ENCODE measurements around the gene BRCA1. TPM values are rescaled to one million over a fixed set of nuclear protein-coding genes. Genes with fewer than 3 reads are reported as not detected.
"Not testable (repeated sequence)": the region's sequence is repeated elsewhere in the genome, so short reads cannot be mapped to it uniquely, and the experiment has no call there.

Gene BRCA1
- total RNA-seq, 1 donor from 2014 or later = 17.2 TPM

DNA sequence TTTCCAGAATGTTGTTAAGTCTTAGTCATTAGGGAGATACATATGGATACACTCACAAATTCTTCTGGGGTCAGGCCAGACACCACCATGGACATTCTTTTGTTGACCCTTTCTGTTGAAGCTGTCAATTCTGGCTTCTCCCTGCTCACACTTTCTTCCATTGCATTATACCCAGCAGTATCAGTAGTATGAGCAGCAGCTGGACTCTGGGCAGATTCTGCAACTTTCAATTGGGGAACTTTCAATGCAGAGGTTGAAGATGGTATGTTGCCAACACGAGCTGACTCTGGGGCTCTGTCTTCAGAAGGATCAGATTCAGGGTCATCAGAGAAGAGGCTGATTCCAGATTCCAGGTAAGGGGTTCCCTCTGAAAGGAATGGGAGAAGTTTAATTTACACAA lies 54.3 kb downstream of the BRCA1 start:
- H3K9ac ChIP-seq (ENCODE audit: low read depth in 1 of 3, low read length in 3 of 3) = no peak overlapping the region
- no peaks in the 10 kb centered on the region for H3K4me1 ChIP-seq (ENCODE audit: control insufficient read depth in 3 of 3, insufficient read depth in 3 of 3, low read length in 3 of 3)
- peaks cover 2 to 11% (median 7%) of the 10 kb centered on the region in 3 donors for H3K36me3 ChIP-seq (ENCODE audit: control insufficient read depth in 3 of 3, insufficient read depth in 3 of 3, low read length in 3 of 3)
- no peaks in the 10 kb centered on the region for H3K9me3 ChIP-seq (ENCODE audit: control insufficient read depth in 3 of 3, low read length in 3 of 3)
- H3K27me3 ChIP-seq (ENCODE audit: control insufficient read depth in 3 of 3, insufficient read depth in 3 of 3, low read length in 3 of 3) = no peaks in the 10 kb centered on the region
- H3K27ac ChIP-seq (ENCODE audit: low read depth, low read length) = no peak overlapping the region
- no peak overlapping the region for H3K4me3 ChIP-seq (ENCODE audit: low read length in 3 of 3)

DNA sequence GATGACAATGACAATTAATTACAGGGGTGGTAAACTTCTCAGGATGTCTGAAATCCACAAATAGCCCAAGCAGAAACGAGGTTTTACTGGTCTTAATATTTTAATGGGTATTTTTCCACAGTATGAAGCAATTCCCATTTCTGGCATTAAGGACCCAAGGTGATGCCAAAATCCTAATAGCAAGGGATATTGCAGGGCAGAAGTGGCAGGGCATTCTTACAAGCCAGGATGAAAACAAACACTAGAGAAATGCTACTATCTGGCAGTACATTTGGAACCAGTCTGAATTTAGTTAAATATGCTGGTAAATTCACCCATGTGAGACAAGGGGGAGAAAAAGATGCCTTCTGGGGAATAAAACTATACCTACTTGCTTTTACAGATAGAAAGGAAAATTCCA lies 54.9 kb downstream of the BRCA1 start:
- Histone ChIP-seq H3K4me1 (ENCODE audit: control insufficient read depth in 3 of 3, insufficient read depth in 3 of 3, low read length in 3 of 3) (no peaks in the 10 kb centered on the region), H3K27ac (ENCODE audit: low read depth, low read length) (no peak overlapping the region), H3K4me3 (ENCODE audit: low read length in 3 of 3) (no peak overlapping the region), H3K27me3 (ENCODE audit: control insufficient read depth in 3 of 3, insufficient read depth in 3 of 3, low read length in 3 of 3) (no peaks in the 10 kb centered on the region), H3K36me3 (ENCODE audit: control insufficient read depth in 3 of 3, insufficient read depth in 3 of 3, low read length in 3 of 3) (peaks cover 2 to 15% (median 7%) of the 10 kb centered on the region in 3 donors), H3K9me3 (ENCODE audit: control insufficient read depth in 3 of 3, low read length in 3 of 3) (no peaks in the 10 kb centered on the region), H3K9ac (ENCODE audit: low read depth in 1 of 3, low read length in 3 of 3) (no peak overlapping the region)

DNA sequence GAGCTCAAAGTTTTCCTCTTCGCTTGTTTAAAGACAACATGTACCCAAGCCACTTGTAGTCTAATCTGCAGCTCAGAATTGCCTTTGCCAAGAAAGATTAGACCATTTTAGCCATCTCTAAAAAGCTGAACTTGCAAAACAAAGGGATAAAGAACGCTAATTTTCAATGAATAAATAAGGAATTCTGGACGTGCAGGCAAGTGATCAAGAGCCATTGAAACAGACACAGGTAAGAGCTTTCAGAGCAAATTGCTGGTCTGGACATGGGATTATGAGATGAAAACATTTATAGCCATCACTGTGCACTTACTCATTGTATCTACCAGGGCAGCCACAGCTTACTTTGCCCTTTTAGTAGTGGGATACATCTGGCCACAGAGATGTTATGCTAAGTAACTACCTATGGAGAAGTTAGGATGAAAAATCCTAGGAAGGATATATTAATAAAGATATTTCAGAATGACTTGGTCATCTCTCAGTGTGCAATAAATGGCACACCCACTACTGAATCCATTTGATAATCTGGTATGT lies 55.7 kb downstream of the BRCA1 start:
- Histone ChIP-seq H3K9me3 (ENCODE audit: control insufficient read depth in 3 of 3, low read length in 3 of 3) (no peaks in the 10 kb centered on the region), H3K27ac (ENCODE audit: low read depth, low read length) (no peak overlapping the region)

DNA sequence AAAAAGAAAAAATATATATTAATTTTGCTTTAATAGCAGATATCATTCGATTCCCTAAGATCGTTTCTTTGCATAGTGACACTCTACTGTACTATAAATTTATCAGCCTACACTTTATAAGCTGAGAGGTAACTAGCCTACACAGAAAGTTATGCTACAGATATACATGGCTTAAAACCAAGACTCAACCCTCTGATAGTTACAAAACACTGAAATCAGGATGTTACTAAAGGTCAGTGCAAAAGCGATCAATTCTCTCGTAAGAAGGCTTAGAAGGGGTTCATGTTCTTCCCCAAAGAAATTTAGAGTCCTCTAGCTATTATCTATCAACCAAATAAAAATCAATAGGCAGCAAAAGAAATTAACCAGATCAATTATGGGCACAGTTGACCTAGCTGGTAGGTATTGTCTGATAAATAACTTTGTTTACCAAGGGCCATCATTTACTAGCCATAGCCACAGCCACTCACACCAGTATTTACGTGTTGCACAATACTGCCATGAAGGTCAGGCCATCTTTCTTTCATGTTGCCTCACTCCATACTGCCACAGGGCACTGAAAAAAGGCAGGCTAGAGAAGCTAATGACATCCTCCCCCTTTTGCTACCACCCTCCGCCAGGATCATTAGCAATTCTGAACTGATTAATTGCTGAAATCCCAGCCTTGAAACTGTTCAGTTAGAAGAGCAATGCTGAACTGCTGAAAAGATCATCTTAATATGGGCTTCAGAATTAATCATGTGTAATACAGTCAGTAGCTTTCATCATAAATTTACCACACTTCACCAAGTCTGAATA lies 56.4 kb downstream of the BRCA1 start:
- Histone ChIP-seq H3K27me3 (ENCODE audit: control insufficient read depth in 3 of 3, insufficient read depth in 3 of 3, low read length in 3 of 3) (no peaks in the 10 kb centered on the region), H3K9me3 (ENCODE audit: control insufficient read depth in 3 of 3, low read length in 3 of 3) (no peaks in the 10 kb centered on the region), H3K4me1 (ENCODE audit: control insufficient read depth in 3 of 3, insufficient read depth in 3 of 3, low read length in 3 of 3) (no peaks in the 10 kb centered on the region), H3K27ac (ENCODE audit: low read depth, low read length) (no peak overlapping the region), H3K4me3 (ENCODE audit: low read length in 3 of 3) (no peak overlapping the region), H3K9ac (ENCODE audit: low read depth in 1 of 3, low read length in 3 of 3) (no peak overlapping the region), H3K36me3 (ENCODE audit: control insufficient read depth in 3 of 3, insufficient read depth in 3 of 3, low read length in 3 of 3) (peaks cover 2 to 13% (median 3%) of the 10 kb centered on the region in 3 donors)

More for the DNA sequence above, 55.7 kb downstream of the BRCA1 start:
- no peaks in the 10 kb centered on the region for H3K27me3 ChIP-seq (ENCODE audit: control insufficient read depth in 3 of 3, insufficient read depth in 3 of 3, low read length in 3 of 3)
- H3K4me3 ChIP-seq (ENCODE audit: low read length in 3 of 3) = no peak overlapping the region
- no peaks in the 10 kb centered on the region for H3K4me1 ChIP-seq (ENCODE audit: control insufficient read depth in 3 of 3, insufficient read depth in 3 of 3, low read length in 3 of 3)
- H3K9ac ChIP-seq (ENCODE audit: low read depth in 1 of 3, low read length in 3 of 3) = no peak overlapping the region
- peaks cover 2 to 16% (median 7%) of the 10 kb centered on the region in 3 donors for H3K36me3 ChIP-seq (ENCODE audit: control insufficient read depth in 3 of 3, insufficient read depth in 3 of 3, low read length in 3 of 3)

DNA sequence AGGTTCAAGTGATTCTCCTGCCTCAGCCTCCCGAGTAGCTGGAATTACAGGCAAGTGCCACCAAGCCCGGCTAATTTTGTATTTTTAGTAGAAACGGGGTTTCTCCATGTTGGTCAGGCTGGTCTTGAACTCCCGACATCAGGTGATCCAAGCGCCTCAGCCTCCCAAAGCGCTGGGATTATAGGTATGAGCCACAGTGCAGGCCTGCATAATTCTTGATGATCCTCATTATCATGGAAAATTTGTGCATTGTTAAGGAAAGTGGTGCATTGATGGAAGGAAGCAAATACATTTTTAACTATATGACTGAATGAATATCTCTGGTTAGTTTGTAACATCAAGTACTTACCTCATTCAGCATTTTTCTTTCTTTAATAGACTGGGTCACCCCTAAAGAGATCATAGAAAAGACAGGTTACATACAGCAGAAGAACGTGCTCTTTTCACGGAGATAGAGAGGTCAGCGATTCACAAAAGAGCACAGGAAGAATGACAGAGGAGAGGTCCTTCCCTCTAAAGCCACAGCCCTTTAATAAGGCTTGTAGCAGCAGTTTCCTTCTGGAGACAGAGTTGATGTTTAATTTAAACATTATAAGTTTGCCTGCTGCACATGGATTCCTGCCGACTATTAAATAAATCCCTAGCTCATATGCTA lies 62.1 kb downstream of the BRCA1 start:
- H3K9ac ChIP-seq (ENCODE audit: low read depth in 1 of 3, low read length in 3 of 3) = no peak overlapping the region
- H3K27me3 ChIP-seq (ENCODE audit: control insufficient read depth in 3 of 3, insufficient read depth in 3 of 3, low read length in 3 of 3) = no peaks in the 10 kb centered on the region
- no peaks in the 10 kb centered on the region for H3K9me3 ChIP-seq (ENCODE audit: control insufficient read depth in 3 of 3, low read length in 3 of 3)
- peaks cover 0 to 5% (median 0%) of the 10 kb centered on the region in 3 donors for H3K36me3 ChIP-seq (ENCODE audit: control insufficient read depth in 3 of 3, insufficient read depth in 3 of 3, low read length in 3 of 3)
- no peak overlapping the region for H3K4me3 ChIP-seq (ENCODE audit: low read length in 3 of 3)
- no peak overlapping the region for H3K27ac ChIP-seq (ENCODE audit: low read depth, low read length)
- no peaks in the 10 kb centered on the region for H3K4me1 ChIP-seq (ENCODE audit: control insufficient read depth in 3 of 3, insufficient read depth in 3 of 3, low read length in 3 of 3)

DNA sequence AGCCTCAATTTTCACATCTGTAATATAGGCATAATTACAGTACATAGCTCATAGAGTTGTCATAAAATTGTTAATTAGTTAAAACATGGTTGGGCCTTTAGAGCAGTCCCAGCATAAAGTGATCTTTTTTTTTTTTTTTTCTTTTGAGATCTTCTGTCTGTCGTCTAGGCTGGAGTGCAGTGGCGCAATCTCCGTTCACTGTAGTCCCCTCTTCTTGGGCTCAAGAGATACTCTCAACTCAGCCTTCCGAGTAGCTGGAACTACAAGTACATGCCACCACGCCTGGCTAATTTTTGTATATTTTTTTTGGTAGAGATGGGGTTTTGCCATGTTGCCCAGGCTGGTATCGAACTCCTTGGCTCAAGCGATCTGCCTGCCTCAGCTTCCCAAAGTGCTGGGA lies 69.1 kb downstream of the BRCA1 start:
- Histone ChIP-seq H3K27me3 (ENCODE audit: control insufficient read depth in 3 of 3, insufficient read depth in 3 of 3, low read length in 3 of 3) (no peaks in the 10 kb centered on the region), H3K36me3 (ENCODE audit: control insufficient read depth in 3 of 3, insufficient read depth in 3 of 3, low read length in 3 of 3) (peaks cover 2 to 8% (median 8%) of the 10 kb centered on the region in 3 donors), H3K4me1 (ENCODE audit: control insufficient read depth in 3 of 3, insufficient read depth in 3 of 3, low read length in 3 of 3) (no peaks in the 10 kb centered on the region), H3K27ac (ENCODE audit: low read depth, low read length) (no peak overlapping the region), H3K4me3 (ENCODE audit: low read length in 3 of 3) (no peak overlapping the region), H3K9ac (ENCODE audit: low read depth in 1 of 3, low read length in 3 of 3) (no peak overlapping the region), H3K9me3 (ENCODE audit: control insufficient read depth in 3 of 3, low read length in 3 of 3) (no peaks in the 10 kb centered on the region)

DNA sequence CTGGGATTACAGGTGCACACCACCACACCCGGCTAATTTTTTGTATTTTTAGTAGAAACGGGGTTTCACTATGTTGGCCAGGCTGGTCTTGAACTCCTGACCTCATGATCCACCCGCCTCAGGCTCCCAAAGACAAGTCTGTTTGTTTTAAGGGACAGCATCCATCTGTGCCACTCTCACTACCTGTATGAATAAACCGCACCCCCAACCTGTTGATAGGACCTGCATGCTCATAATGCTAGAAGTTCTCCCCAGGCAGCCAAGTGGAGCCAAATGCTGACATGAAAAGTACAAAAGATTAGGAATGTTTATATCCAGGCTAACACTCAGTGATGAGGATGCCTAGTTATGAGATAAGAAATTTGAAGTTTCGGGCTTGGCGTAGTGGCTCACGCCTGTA lies 72.2 kb downstream of the BRCA1 start:
- not testable (repeated sequence) for H3K9me3 ChIP-seq (ENCODE audit: control insufficient read depth in 3 of 3, low read length in 3 of 3); H3K9ac ChIP-seq (ENCODE audit: low read depth in 1 of 3, low read length in 3 of 3); H3K27me3 ChIP-seq (ENCODE audit: control insufficient read depth in 3 of 3, insufficient read depth in 3 of 3, low read length in 3 of 3); H3K4me1 ChIP-seq (ENCODE audit: control insufficient read depth in 3 of 3, insufficient read depth in 3 of 3, low read length in 3 of 3); H3K27ac ChIP-seq (ENCODE audit: low read depth, low read length); H3K4me3 ChIP-seq (ENCODE audit: low read length in 3 of 3)
- H3K36me3 ChIP-seq (ENCODE audit: control insufficient read depth in 3 of 3, insufficient read depth in 3 of 3, low read length in 3 of 3) = peaks cover 2 to 12% (median 12%) of the 10 kb centered on the region in 3 donors

DNA sequence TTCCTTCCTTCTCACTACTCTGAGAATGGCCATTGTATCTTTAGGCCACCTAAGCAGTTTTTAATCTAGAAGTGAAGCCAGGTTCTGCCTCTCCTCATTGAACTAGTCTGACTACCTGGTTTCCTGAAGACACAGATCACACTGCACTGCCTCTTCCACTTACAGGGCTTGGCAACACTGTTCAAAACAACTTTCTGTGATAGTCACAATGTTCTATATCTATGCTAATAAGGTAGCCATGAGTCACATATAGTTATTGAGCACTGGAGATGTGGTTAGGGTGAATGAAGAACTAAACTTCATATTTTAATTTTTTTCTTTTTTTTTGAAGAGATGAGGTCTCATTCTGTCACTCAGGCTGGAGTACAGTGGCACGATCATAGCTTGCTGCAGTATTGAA lies 73.2 kb downstream of the BRCA1 start:
- Histone ChIP-seq H3K27ac (ENCODE audit: low read depth, low read length) (no peak overlapping the region), H3K36me3 (ENCODE audit: control insufficient read depth in 3 of 3, insufficient read depth in 3 of 3, low read length in 3 of 3) (peaks cover 2 to 12% (median 11%) of the 10 kb centered on the region in 3 donors), H3K4me1 (ENCODE audit: control insufficient read depth in 3 of 3, insufficient read depth in 3 of 3, low read length in 3 of 3) (no peaks in the 10 kb centered on the region), H3K9me3 (ENCODE audit: control insufficient read depth in 3 of 3, low read length in 3 of 3) (no peaks in the 10 kb centered on the region), H3K4me3 (ENCODE audit: low read length in 3 of 3) (no peak overlapping the region), H3K27me3 (ENCODE audit: control insufficient read depth in 3 of 3, insufficient read depth in 3 of 3, low read length in 3 of 3) (no peaks in the 10 kb centered on the region), H3K9ac (ENCODE audit: low read depth in 1 of 3, low read length in 3 of 3) (no peak overlapping the region)

DNA sequence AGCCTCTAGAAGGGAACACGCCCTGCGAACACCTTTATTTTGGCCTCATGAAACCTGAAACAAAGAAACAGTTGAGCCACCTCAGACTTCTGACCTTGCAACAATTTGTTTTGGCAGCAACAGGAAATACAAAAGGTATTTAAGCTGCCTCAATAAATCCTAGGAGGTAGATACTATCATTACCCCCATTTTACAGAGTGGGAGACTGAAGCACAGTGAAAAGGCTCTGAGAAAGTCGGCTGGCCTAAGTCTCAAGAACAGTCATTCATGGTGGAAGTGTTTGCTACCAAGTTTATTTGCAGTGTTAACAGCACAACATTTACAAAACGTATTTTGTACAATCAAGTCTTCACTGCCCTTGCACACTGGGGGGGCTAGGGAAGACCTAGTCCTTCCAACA lies 81.1 kb downstream of the BRCA1 start:
- H3K4me3 ChIP-seq (ENCODE audit: low read length in 3 of 3) = no peak overlapping the region
- no peaks in the 10 kb centered on the region for H3K27me3 ChIP-seq (ENCODE audit: control insufficient read depth in 3 of 3, insufficient read depth in 3 of 3, low read length in 3 of 3)
- no peaks in the 10 kb centered on the region for H3K4me1 ChIP-seq (ENCODE audit: control insufficient read depth in 3 of 3, insufficient read depth in 3 of 3, low read length in 3 of 3)
- H3K36me3 ChIP-seq (ENCODE audit: control insufficient read depth in 3 of 3, insufficient read depth in 3 of 3, low read length in 3 of 3) = peaks cover 0 to 2% (median 0%) of the 10 kb centered on the region in 3 donors
- H3K9ac ChIP-seq (ENCODE audit: low read depth in 1 of 3, low read length in 3 of 3) = no peak overlapping the region
- H3K27ac ChIP-seq (ENCODE audit: low read depth, low read length) = no peak overlapping the region
- no peaks in the 10 kb centered on the region for H3K9me3 ChIP-seq (ENCODE audit: control insufficient read depth in 3 of 3, low read length in 3 of 3)

DNA sequence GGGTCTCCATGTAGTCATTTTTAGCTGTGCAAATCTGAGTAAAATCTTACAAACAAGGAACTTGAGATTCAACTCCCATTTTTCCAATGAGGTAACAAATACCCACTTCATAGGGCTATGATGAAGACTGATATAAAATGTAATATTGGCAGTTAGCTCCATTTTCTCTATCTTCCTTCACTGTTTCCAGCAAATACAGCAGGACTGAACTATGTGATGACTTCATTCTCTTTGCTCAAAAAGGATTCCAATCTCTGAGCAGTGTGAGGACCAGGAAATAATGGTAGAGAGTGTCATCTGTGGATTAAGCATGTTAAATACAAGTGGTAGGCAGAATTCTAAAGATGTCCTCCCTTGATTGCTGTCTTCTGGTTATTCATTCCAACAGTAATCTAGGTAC lies 81.9 kb downstream of the BRCA1 start:
- H3K27me3 ChIP-seq (ENCODE audit: control insufficient read depth in 3 of 3, insufficient read depth in 3 of 3, low read length in 3 of 3) = no peaks in the 10 kb centered on the region
- no peaks in the 10 kb centered on the region for H3K4me1 ChIP-seq (ENCODE audit: control insufficient read depth in 3 of 3, insufficient read depth in 3 of 3, low read length in 3 of 3)
- no peak overlapping the region for H3K9ac ChIP-seq (ENCODE audit: low read depth in 1 of 3, low read length in 3 of 3)
- H3K9me3 ChIP-seq (ENCODE audit: control insufficient read depth in 3 of 3, low read length in 3 of 3) = no peaks in the 10 kb centered on the region
- no peak overlapping the region for H3K4me3 ChIP-seq (ENCODE audit: low read length in 3 of 3)
- H3K36me3 ChIP-seq (ENCODE audit: control insufficient read depth in 3 of 3, insufficient read depth in 3 of 3, low read length in 3 of 3) = peaks cover 0 to 2% (median 0%) of the 10 kb centered on the region in 3 donors
- H3K27ac ChIP-seq (ENCODE audit: low read depth, low read length) = no peak overlapping the region

All from skeletal muscle tissue (tissue), 4 donors.